ENCODE data around the gene INHA.

INHA gene

GRCh38 chr2:219538956-219539788 is 32.9 kb upstream of the INHA start:
- no peak for DNase-seq
- in situ Hi-C loops (cut with HindIII; ENCODE audit: low pct_ligation_motif_present, low sequenced_read_pairs), result no loop called here
- Histone ChIP-seq H3K4me3 (ENCODE audit: low read depth, low read length) (no peak overlapping the region), H3K27ac (no peak overlapping the region), H3K36me3 (replicated peaks) (peaks cover 26% of the 10 kb centered on the region), H3K27me3 (replicated peaks) (no peaks in the 10 kb centered on the region)
- TF ChIP-seq CTCF (IDR thresholded peaks at IDR 0.05; ENCODE audit: low read depth, low read length, missing control alignments), result no peak

DNA sequence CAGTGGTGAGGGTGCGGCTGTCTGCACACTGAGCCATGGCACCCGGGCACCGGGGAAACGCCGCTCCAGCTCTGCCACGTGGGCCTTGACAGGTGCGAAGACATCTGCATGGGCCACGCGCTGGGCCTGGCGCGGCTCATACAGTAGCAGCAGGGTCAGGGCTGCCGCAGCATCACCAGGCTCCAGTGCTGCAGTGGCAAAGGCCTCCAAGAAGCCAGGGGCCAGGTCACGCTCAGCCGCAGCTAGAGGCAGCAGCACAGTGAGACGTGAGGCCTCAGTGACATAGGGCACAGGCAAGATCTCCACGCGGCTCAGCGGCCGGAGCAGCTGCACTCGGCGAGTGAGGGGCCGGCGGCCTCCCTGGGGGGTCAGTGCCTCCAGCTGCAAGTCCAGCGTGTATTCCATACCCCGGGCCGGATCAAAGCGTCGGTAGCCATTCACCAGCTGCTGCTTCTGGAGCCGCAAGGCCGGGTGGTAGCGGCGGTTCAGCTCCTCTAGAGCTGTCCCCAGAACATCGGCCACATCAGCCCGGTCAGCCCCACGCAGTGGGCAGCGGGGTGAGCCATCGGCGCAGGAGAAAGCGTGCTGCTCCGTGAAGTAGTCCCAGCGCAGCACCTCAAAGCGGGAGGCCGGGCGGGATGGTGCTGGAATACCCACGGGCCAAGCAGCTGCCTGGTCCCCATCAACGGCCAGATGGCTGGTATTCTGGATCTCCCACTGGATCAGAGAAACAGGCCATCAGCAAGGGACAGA is 32.0 kb upstream of the INHA start:
- Histone ChIP-seq H3K4me3 (ENCODE audit: low read depth, low read length) (no peak overlapping the region), H3K27me3 (replicated peaks) (no peaks in the 10 kb centered on the region), H3K36me3 (replicated peaks) (peaks cover 26% of the 10 kb centered on the region), H3K27ac (no peak overlapping the region)
- no peak for TF ChIP-seq CTCF (IDR thresholded peaks at IDR 0.05; ENCODE audit: low read depth, low read length, missing control alignments)
- in situ Hi-C loops (cut with HindIII; ENCODE audit: low pct_ligation_motif_present, low sequenced_read_pairs), result no loop called here
- no peak for DNase-seq

DNA sequence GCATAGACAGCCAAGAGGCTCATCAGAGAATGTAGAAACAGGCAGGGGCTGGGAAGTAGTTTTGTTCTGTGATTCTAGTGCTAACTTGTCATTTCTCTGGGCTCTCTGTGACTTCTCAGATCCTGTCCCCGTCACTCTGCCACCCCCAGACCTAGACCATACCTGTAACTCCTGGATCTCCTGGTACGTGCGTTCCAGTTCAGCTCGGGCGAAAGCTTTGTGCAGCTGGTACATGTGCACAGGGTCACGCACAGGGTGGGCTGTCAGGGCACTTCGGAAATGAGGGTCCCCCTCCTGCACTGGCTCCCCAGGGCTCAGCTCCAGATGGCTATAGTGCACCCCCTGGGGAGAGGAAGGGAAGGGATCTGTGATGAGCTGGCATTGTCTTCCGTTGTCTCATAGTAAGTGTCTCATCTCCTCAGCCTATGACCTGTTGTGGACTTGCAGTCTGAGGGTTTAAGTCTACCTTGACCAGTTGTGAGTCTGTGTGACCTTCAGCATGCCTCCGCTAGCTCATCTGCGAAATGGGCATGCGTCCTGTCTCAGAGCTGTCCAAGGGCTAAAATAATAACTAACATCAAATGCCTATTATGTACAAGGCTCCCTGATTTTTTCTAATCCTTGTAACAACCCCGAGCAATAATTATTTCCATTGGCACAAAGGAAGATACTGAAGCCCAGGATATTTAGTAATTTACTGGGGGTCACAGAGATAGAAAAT is 31.2 kb upstream of the INHA start:
- no peak overlapping the region for H3K4me3 ChIP-seq (ENCODE audit: low read depth, low read length)
- DNase-seq, result no peak
- TF ChIP-seq CTCF (IDR thresholded peaks at IDR 0.05; ENCODE audit: low read depth, low read length, missing control alignments), result no peak
- in situ Hi-C loops (cut with HindIII; ENCODE audit: low pct_ligation_motif_present, low sequenced_read_pairs), result no loop called here
- H3K27ac ChIP-seq, result no peak overlapping the region
- no peaks in the 10 kb centered on the region for H3K27me3 ChIP-seq (replicated peaks)
- peaks cover 26% of the 10 kb centered on the region for H3K36me3 ChIP-seq (replicated peaks)

- Histone ChIP-seq H3K4me3 (ENCODE audit: low read depth, low read length) (peak overlapping the region; percentile 70), H3K27me3 (replicated peaks) (no peaks in the 10 kb centered on the region), H3K36me3 (replicated peaks) (peaks cover 26% of the 10 kb centered on the region), H3K27ac (no peak overlapping the region)
- DNase-seq, result peak; percentile 49
- peak; percentile 92 for TF ChIP-seq CTCF (IDR thresholded peaks at IDR 0.05; ENCODE audit: low read depth, low read length, missing control alignments)
- in situ Hi-C loops (cut with HindIII; ENCODE audit: low pct_ligation_motif_present, low sequenced_read_pairs), result no loop called here
Observed at GRCh38 chr2:219541611-219542180, 30.4 kb upstream of the INHA start.

DNA sequence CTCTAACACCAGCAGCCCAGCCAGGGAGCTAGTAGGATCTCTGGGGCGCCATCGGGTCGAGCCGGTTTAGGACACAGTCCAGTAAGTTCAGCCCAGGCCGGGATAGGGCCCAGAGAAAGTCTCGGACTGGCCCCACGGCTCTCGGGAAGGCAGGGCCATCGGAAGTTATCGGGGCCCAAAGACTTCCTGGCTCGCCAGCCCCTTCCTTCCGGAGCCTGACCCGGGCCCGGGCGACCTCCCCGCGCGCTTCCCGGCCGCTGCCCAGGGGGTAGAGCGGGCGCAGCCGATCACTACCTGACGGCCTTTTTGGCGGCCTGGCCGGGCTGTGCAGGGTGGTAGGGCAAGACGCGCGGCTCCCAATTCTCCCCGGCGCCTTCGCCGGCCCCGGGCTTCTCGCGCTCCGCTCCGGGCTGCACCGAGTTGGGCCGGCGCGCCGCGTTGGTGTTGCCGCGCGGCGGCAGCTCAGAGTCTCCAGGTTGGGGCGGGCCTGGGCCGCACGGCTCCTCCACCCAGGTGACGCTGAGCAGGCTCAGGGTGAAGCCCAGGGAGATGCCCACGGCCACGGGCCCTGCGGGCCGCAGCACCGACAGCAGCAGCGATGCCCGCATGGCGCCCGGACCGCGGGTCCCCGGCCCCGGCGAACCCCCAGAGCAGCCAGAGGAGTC is 29.0 kb upstream of the INHA start:
- H3K36me3 ChIP-seq (replicated peaks), result peaks cover 26% of the 10 kb centered on the region
- H3K27me3 ChIP-seq (replicated peaks), result no peaks in the 10 kb centered on the region
- H3K27ac ChIP-seq, result peak overlapping the region; percentile 61
- peak; percentile 15 for DNase-seq
- TF ChIP-seq CTCF (IDR thresholded peaks at IDR 0.05; ENCODE audit: low read depth, low read length, missing control alignments), result no peak
- in situ Hi-C loops (cut with HindIII; ENCODE audit: low pct_ligation_motif_present, low sequenced_read_pairs), result no loop called here
- peak overlapping the region; percentile 70 for H3K4me3 ChIP-seq (ENCODE audit: low read depth, low read length)
